Hematopoietic multipotent progenitor cell treated with erythropoietin and hydrocortisone succinate and interleukin-3 and kit ligand, for 17 days (in vitro differentiated cells): Measurements from ENCODE around the gene HAL.
"Not testable (repeated sequence)": the region's sequence is repeated elsewhere in the genome, so short reads cannot be mapped to it uniquely, and the experiment has no call there.

Experiments used
- DNase-seq: peaks from one replicate; pipeline ENCODE4 v3.0.0-alpha.2; 2015; ENCODE audit warnings: low spot score

Gene HAL

GRCh38 chr12:95975491-95975890 is 20.7 kb downstream of the HAL start:
- DNase-seq = no peak

DNA sequence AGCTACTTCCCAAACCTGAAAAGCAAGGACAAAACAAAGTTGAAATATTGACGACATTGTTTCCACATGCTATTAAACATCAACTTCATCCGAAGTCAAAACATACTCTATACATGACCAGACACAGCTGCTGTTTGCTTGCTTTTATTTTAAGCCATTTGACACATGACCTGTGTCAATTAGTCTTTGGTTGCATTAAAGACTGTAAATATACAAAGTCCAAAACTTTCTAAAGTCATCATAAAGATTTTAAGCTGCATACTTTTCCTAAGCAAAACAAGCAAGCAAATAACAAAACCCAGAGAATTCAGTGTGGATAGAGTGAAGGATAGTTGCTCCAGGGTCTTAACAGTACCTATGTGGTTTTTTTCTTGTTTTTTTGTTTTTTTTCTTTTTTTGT is 21.8 kb downstream of the HAL start:
- no peak for DNase-seq

DNA sequence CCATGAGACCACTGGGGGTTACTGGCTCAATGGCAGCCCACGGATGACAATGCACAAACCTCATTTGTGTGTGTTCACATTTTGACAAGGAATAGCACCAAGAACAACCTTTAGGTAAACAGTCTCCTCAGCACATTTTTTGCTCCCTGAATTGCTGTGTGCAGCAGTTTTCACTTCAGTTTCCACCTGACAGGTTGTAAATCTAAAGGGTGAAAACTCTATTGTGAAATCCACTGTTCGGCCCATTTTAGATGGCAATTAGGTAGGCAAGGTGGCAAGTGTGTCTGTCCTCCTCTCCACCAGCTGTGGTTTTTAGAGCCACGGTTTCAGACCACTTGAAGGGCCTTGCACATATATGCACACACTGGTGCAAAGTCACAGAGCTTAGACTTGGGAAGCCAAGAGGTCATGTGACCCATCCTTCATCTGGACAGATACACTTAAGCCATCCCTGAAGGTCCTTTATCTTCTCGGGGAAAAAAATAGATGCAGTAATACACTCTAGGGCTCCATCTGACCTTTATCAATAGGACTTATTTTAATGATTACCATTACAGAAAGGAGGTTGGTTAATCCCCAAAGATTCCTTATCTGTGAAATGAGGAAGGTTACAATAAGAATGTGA is 23.2 kb downstream of the HAL start:
- no peak for DNase-seq

DNA sequence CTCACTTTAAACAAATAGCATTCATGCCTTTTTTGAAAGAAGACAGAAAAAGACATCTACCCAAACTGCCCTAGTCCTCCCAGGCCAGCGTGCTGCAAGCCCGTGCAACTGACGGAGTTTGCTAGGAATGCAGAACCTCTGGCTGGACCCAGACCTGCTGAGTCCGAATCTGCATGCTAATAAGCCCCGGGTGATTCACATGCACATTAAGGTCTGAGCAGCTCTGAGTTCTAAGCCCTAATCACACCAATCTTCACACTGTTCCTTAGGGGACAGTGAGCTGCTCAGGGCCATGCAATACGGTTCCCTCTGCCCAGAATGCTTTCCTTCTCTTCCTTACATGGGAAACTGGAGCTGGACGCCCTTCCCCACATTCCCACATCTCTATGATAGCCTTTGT is 25.2 kb downstream of the HAL start:
- DNase-seq = no peak

GRCh38 chr12:95969116-95969515 is 27.0 kb downstream of the HAL start:
- not testable (repeated sequence) for DNase-seq

DNA sequence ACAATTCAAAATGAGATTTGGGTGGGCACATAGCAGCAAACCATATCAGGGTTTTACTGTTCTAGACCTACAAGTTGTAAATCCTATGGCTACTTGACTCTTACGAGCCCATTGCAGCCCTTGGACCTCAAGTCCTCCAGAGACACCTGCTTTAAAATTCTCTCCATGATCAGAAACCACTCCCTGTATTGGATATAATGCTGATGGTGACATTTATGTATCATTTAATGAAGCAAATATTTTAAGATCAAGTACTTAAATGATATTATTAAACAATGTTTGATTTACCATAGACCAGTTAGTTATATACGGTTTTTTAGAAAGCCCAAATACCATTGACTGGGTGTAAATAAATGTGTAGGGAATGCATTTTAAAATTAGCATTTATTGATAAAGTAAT is 28.8 kb downstream of the HAL start:
- no peak for DNase-seq

- no peak for DNase-seq
Measured at GRCh38 chr12:95966287-95966870, 29.8 kb downstream of the HAL start.

GRCh38 chr12:95963096-95963495 is 33.0 kb downstream of the HAL start:
- no peak for DNase-seq

GRCh38 chr12:95962222-95962621 is 33.9 kb downstream of the HAL start:
- no peak for DNase-seq

DNA sequence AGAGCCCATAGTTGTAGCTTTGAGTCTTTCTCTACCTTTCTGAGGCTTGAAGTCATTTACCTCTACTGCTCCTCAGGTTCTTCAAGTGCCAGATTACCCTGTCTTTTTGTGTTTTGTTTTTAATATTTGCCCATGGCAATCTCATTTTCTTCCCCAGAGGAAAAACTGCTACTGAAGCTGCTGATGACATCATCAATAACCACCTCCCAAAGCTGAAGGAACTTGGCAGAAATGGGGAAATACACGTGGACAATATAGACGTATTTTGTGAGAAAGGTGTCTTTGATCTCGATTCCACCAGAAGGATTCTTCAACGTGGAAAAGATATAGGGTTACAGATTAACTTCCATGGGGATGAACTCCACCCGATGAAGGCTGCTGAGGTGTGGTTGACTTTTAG is 35.9 kb downstream of the HAL start:
- DNase-seq = no peak

DNA sequence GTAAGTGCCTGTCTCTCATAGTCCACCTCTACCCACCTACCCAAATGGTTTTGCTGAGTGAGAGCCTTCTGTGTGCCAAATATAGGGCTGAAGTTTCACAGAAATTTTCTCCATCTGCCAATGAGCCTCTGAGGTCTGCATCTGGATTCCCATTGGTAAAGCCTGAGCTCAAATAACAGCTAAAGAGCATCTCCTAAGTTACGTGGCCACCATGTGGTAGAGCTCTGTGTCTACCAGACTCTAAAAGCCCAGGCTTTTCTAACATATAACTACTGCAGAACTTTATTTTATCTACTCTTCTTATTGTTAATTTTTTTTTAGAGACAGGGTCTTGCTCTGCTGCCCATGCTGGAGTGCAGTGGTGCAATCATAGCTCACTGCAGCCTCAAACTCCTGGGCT is 37.0 kb downstream of the HAL start:
- DNase-seq = no peak

DNA sequence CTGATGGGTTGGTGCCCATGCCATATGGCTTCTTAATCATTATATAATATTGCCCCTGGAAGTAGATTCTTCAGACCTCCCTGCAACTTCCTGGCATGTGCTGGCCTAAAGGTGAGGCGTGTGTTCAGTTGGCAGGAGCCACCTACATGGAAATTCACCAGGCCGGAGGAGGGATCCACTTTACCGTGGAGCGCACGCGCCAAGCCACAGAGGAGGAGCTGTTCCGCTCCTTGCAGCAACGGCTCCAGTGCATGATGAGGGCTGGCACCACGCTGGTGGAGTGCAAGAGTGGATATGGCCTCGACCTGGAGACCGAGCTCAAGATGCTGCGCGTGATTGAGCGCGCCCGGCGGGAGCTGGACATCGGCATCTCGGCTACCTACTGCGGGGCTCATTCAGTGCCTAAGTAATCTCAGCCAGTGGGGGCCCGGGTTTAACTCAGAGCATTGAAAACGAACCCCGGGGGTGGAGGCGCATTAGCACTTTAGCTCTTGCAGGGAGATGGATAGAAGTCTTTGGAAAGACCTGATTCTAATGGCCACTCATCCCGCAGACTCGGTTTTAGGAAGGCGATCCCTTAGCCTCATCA is 39.5 kb downstream of the HAL start:
- DNase-seq = no peak

DNA sequence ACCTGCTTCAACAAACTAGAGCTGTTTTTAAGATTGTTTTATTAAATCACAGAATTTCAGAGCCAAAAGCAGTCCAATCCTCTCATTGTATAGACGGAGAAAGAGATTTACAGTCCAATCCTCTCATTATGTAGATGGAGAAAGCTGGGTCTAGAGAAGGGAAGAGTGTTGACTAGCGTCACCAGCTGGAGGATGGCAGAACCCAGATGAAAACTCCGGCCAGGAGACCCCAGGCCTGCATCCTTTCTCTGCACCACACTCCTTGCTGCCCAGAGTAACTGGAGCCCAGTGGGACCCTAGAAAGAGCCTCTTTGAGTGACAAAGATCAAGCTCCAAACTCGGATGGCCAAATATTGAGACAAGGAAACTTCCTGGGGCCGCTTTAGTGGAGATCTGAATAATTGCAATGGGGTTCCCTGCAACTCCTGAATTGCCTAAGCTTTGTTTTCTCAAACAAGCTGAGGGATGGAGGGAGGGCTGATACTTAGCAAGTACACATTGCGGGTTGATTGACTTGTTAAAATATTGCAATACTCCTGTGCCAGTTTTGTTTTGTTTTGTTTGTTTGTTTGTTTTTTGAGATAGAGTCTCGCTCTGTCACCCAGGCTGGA is 40.5 kb downstream of the HAL start:
- no peak for DNase-seq

- DNase-seq = no peak
Measured at GRCh38 chr12:95953000-95953399, 43.1 kb downstream of the HAL start.

DNA sequence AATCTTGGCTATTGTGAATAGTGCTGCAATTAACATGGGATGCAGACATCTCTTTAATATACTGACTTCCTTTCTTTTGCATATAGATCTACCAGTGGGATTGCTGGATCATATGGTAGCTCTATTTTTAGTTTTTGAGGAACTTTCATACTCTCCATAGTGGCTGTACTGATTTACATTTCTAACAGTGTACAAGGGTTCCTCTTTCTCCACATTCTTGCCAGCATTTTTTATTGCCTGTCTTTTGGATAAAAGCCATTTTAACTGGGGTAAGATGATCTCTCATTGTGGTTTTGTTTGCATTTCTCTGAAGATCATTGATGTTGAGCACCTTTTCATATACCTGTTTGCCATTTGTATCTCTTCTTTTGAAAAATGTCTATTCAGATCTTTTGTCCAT is 44.6 kb downstream of the HAL start:
- DNase-seq = no peak

DNA sequence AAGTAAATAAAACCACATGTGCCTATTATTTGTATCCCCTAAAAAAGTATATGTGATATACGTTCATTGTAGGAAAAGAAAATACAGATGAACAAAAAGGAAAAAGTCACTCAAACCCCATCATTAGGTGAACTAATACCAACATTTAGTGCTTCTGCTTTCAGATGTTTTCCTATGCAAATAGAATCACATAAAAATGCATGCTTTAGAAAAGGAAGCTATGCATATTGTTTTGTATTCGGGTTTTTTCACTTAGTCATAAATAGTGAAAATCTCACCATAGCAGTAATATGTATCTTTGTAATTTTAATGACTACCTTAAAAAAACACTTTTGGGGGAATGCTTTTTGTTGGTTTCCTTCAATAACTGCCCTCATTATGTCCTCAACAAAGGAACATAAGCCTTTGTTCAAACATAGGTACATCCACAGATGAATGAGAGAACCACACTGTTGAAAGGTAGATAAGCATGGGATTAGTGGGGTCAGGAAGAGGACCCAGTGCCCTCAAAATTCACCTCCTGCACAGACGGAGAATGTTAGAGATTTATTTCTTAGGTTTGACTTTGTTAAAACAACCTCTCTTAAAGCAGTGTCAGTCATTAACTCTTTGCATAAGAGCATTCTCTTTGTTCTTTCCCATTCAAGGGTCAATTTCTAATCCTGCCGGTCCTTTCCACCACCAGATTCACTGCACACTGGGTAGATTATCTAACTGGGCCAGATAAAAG is 46.5 kb downstream of the HAL start:
- DNase-seq = no peak

DNA sequence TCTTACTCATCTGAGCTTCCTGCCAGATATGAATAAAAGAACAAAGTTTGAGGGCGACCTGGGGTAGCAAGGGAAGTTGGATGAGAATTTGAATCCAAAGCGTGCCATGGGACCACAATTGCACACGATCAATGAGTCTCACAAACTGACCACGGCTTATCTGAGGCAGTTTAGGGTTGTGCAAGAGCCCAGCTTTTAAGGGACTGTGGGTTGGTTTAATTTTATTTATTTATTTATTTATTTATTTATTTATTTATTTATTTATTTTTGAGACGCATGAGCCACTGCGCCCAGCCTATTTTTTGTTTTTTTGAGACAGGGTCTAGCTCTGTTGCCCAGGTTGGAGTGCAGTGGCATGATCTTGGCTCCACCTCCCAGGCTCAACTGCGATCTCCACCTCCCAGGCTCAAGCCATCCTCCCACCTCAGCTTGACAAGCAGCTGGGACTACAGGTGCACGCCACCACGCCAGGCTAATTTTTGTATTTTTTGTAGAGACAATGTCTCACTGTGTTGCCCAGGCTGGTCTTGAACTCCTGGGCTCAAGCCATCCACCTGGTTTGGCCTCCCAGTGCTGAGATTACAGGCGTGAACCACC is 51.9 kb downstream of the HAL start:
- no peak for DNase-seq

- DNase-seq = no peak
Measured at GRCh38 chr12:95943330-95943842, 52.8 kb downstream of the HAL start, which contains the start of gene AMDHD1. Gene AMDHD1, plus strand, starts transcription at chr12:95943331. Its CDS starts 68 bp downstream, at chr12:95943399.

- peak; percentile 12 for DNase-seq
Measured at GRCh38 chr12:95942524-95943329, 53.4 kb downstream of the HAL start, which contains the start of gene CCDC38. Gene CCDC38, minus strand, starts transcription at chr12:95942614. Its CDS starts 6,105 bp downstream, at chr12:95936509.

GRCh38 chr12:95942101-95942523 is 54.0 kb downstream of the HAL start:
- no peak for DNase-seq

DNA sequence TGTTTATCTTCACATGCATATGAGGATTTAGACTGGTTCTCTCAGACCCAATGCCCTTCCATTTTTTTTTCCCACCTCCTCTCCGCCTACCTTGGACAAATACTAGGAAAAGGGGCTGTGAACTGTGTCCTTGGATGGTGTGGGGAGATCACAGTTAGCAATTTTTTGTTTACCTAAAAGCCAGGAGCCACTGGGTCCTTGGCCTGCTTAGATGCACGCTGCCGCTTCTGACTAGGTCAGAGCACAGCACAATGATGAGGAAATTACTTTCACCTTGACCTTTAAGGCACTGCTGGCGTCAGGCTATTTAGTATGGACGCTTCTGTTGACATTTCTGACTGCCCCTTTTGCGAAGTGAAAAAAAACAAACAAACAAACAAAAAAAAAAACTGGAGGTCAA is 55.6 kb downstream of the HAL start:
- DNase-seq = no peak
